ENCODE results near the gene TCN2. TPM values are rescaled to one million over a fixed set of nuclear protein-coding genes. Genes with fewer than 3 reads are reported as not detected.

Gene TCN2
- total and polyA plus RNA-seq, 10 of the 15 experiments (the other 5 are each of a cell fraction or from before 2014, with no cell fraction given): 5.4 to 21.8 (median 11.0) TPM

Other genes starting within 250 kb of the TCN2 start
Only the 7 nearest of the 11 such genes appear.
- not detected in 2 replicates for gene SEC14L4, start 101.5 kb upstream of the TCN2 start, total RNA-seq (2014; rRNA removed)
- not detected in 2 replicates for gene SEC14L4, start 101.5 kb upstream of the TCN2 start, total RNA-seq (2014; rRNA removed; fragmentation: Illumina TruSeq; extraction: Trizol)
- not detected in 2 replicates for gene SEC14L4, start 101.5 kb upstream of the TCN2 start, total RNA-seq (2021)
- gene SEC14L4, start 101.5 kb upstream of the TCN2 start, polyA plus RNA-seq (2011; rRNA removed): not detected in 2 replicates
- not detected in 2 replicates for gene SEC14L4, start 101.5 kb upstream of the TCN2 start, polyA plus RNA-seq (2014; fragmentation: Illumina TruSeq; extraction: Trizol)
- gene SEC14L4, start 101.5 kb upstream of the TCN2 start, polyA plus RNA-seq (2014; fragmentation: Nextera tagmentation; extraction: Ambion mirVana): not detected
- not detected in 2 replicates for gene SEC14L4, start 101.5 kb upstream of the TCN2 start, polyA plus RNA-seq (2014; rRNA removed)
- gene SEC14L4, start 101.5 kb upstream of the TCN2 start, polyA plus RNA-seq (2016; fragmentation: Nextera tagmentation; extraction: Ambion mirVana): not detected
- not detected in 2 replicates for gene SEC14L6, start 60.4 kb upstream of the TCN2 start, total RNA-seq (2014; rRNA removed)
- not detected in 2 replicates for gene SEC14L6, start 60.4 kb upstream of the TCN2 start, total RNA-seq (2014; rRNA removed; fragmentation: Illumina TruSeq; extraction: Trizol)
- not detected in 2 replicates for gene SEC14L6, start 60.4 kb upstream of the TCN2 start, total RNA-seq (2021)
- gene SEC14L6, start 60.4 kb upstream of the TCN2 start, polyA plus RNA-seq (2011; rRNA removed): not detected in 2 replicates
- not detected in 2 replicates for gene SEC14L6, start 60.4 kb upstream of the TCN2 start, polyA plus RNA-seq (2014; fragmentation: Illumina TruSeq; extraction: Trizol)
- not detected for gene SEC14L6, start 60.4 kb upstream of the TCN2 start, polyA plus RNA-seq (2014; fragmentation: Nextera tagmentation; extraction: Ambion mirVana)
- gene SEC14L6, start 60.4 kb upstream of the TCN2 start, polyA plus RNA-seq (2014; rRNA removed): not detected in 2 replicates
- not detected for gene SEC14L6, start 60.4 kb upstream of the TCN2 start, polyA plus RNA-seq (2016; fragmentation: Nextera tagmentation; extraction: Ambion mirVana)
- gene GAL3ST1, start 32.5 kb upstream of the TCN2 start, total RNA-seq (2014; rRNA removed): not detected in 2 replicates
- not detected in 2 replicates for gene GAL3ST1, start 32.5 kb upstream of the TCN2 start, total RNA-seq (2014; rRNA removed; fragmentation: Illumina TruSeq; extraction: Trizol)
- not detected in 2 replicates for gene GAL3ST1, start 32.5 kb upstream of the TCN2 start, total RNA-seq (2021)
- not detected in 2 replicates for gene GAL3ST1, start 32.5 kb upstream of the TCN2 start, polyA plus RNA-seq (2011; rRNA removed)
- not detected in 2 replicates for gene GAL3ST1, start 32.5 kb upstream of the TCN2 start, polyA plus RNA-seq (2014; fragmentation: Illumina TruSeq; extraction: Trizol)
- not detected for gene GAL3ST1, start 32.5 kb upstream of the TCN2 start, polyA plus RNA-seq (2014; fragmentation: Nextera tagmentation; extraction: Ambion mirVana)
- gene GAL3ST1, start 32.5 kb upstream of the TCN2 start, polyA plus RNA-seq (2014; rRNA removed): 0.09 TPM in 1 of 2 replicates, not detected in the other
- gene GAL3ST1, start 32.5 kb upstream of the TCN2 start, polyA plus RNA-seq (2016; fragmentation: Nextera tagmentation; extraction: Ambion mirVana): not detected
- gene PES1, start 15.3 kb upstream of the TCN2 start, total RNA-seq (2014; rRNA removed): 104 and 118 TPM in 2 replicates
- gene PES1, start 15.3 kb upstream of the TCN2 start, total RNA-seq (2014; rRNA removed; fragmentation: Illumina TruSeq; extraction: Trizol): 92.6 and 99.1 TPM in 2 replicates
- gene PES1, start 15.3 kb upstream of the TCN2 start, total RNA-seq (2021): 135 and 139 TPM in 2 replicates
- 72.8 and 113 TPM in 2 replicates for gene PES1, start 15.3 kb upstream of the TCN2 start, polyA plus RNA-seq (2011; rRNA removed)
- 96.4 and 113 TPM in 2 replicates for gene PES1, start 15.3 kb upstream of the TCN2 start, polyA plus RNA-seq (2014; fragmentation: Illumina TruSeq; extraction: Trizol)
- gene PES1, start 15.3 kb upstream of the TCN2 start, polyA plus RNA-seq (2014; fragmentation: Nextera tagmentation; extraction: Ambion mirVana): 1 to 10 TPM; 6.9 to 7.8 TPM
- gene PES1, start 15.3 kb upstream of the TCN2 start, polyA plus RNA-seq (2014; rRNA removed): 82.8 and 92.0 TPM in 2 replicates
- 100 to 1,000 TPM; 131 to 132 TPM for gene PES1, start 15.3 kb upstream of the TCN2 start, polyA plus RNA-seq (2016; fragmentation: Nextera tagmentation; extraction: Ambion mirVana)
- gene SLC35E4, start 28.6 kb downstream of the TCN2 start, total RNA-seq (2014; rRNA removed): 5.3 and 5.7 TPM in 2 replicates
- 1.0 and 1.3 TPM in 2 replicates for gene SLC35E4, start 28.6 kb downstream of the TCN2 start, total RNA-seq (2014; rRNA removed; fragmentation: Illumina TruSeq; extraction: Trizol)
- gene SLC35E4, start 28.6 kb downstream of the TCN2 start, total RNA-seq (2021): 3.8 and 5.1 TPM in 2 replicates
- gene SLC35E4, start 28.6 kb downstream of the TCN2 start, polyA plus RNA-seq (2011; rRNA removed): 1.3 and 2.5 TPM in 2 replicates
- 0.10 and 0.66 TPM in 2 replicates for gene SLC35E4, start 28.6 kb downstream of the TCN2 start, polyA plus RNA-seq (2014; fragmentation: Illumina TruSeq; extraction: Trizol)
- under 1 TPM in 1 of 2 experiments, not detected in 1; 0.16 TPM for gene SLC35E4, start 28.6 kb downstream of the TCN2 start, polyA plus RNA-seq (2014; fragmentation: Nextera tagmentation; extraction: Ambion mirVana)
- gene SLC35E4, start 28.6 kb downstream of the TCN2 start, polyA plus RNA-seq (2014; rRNA removed): 3.2 and 3.3 TPM in 2 replicates
- 1 to 10 TPM; 2.9 to 3.9 TPM for gene SLC35E4, start 28.6 kb downstream of the TCN2 start, polyA plus RNA-seq (2016; fragmentation: Nextera tagmentation; extraction: Ambion mirVana)
- 4.9 and 8.2 TPM in 2 replicates for gene DUSP18, start 60.7 kb downstream of the TCN2 start, total RNA-seq (2014; rRNA removed)
- gene DUSP18, start 60.7 kb downstream of the TCN2 start, total RNA-seq (2014; rRNA removed; fragmentation: Illumina TruSeq; extraction: Trizol): 5.5 TPM in 2 replicates
- gene DUSP18, start 60.7 kb downstream of the TCN2 start, total RNA-seq (2021): 7.0 and 7.2 TPM in 2 replicates
- gene DUSP18, start 60.7 kb downstream of the TCN2 start, polyA plus RNA-seq (2011; rRNA removed): 7.4 and 11.3 TPM in 2 replicates
- gene DUSP18, start 60.7 kb downstream of the TCN2 start, polyA plus RNA-seq (2014; fragmentation: Illumina TruSeq; extraction: Trizol): 7.1 and 7.2 TPM in 2 replicates
- gene DUSP18, start 60.7 kb downstream of the TCN2 start, polyA plus RNA-seq (2014; fragmentation: Nextera tagmentation; extraction: Ambion mirVana): 1 to 10 TPM; 1.9 to 2.5 TPM
- gene DUSP18, start 60.7 kb downstream of the TCN2 start, polyA plus RNA-seq (2014; rRNA removed): 7.5 and 8.9 TPM in 2 replicates
- 10 to 100 TPM; 10.9 to 11.9 TPM for gene DUSP18, start 60.7 kb downstream of the TCN2 start, polyA plus RNA-seq (2016; fragmentation: Nextera tagmentation; extraction: Ambion mirVana)
- gene OSBP2, start 87.7 kb downstream of the TCN2 start, total RNA-seq (2014; rRNA removed): 5.0 and 5.8 TPM in 2 replicates
- gene OSBP2, start 87.7 kb downstream of the TCN2 start, total RNA-seq (2014; rRNA removed; fragmentation: Illumina TruSeq; extraction: Trizol): 3.4 and 3.5 TPM in 2 replicates
- gene OSBP2, start 87.7 kb downstream of the TCN2 start, total RNA-seq (2021): 7.3 and 7.7 TPM in 2 replicates
- 0.39 and 0.77 TPM in 2 replicates for gene OSBP2, start 87.7 kb downstream of the TCN2 start, polyA plus RNA-seq (2011; rRNA removed)
- gene OSBP2, start 87.7 kb downstream of the TCN2 start, polyA plus RNA-seq (2014; fragmentation: Illumina TruSeq; extraction: Trizol): 2.8 and 4.5 TPM in 2 replicates
- under 1 TPM; 0.11 to 0.26 TPM for gene OSBP2, start 87.7 kb downstream of the TCN2 start, polyA plus RNA-seq (2014; fragmentation: Nextera tagmentation; extraction: Ambion mirVana)
- gene OSBP2, start 87.7 kb downstream of the TCN2 start, polyA plus RNA-seq (2014; rRNA removed): 5.0 and 5.7 TPM in 2 replicates
- 1 to 10 TPM; 3.5 to 3.7 TPM for gene OSBP2, start 87.7 kb downstream of the TCN2 start, polyA plus RNA-seq (2016; fragmentation: Nextera tagmentation; extraction: Ambion mirVana)

Measured in GM12878 (cell line).